Measurements from ENCODE around the gene PDGFRB.
"Not testable (repeated sequence)": the region's sequence is repeated elsewhere in the genome, so short reads cannot be mapped to it uniquely, and the experiment has no call there.

PDGFRB gene

DNA sequence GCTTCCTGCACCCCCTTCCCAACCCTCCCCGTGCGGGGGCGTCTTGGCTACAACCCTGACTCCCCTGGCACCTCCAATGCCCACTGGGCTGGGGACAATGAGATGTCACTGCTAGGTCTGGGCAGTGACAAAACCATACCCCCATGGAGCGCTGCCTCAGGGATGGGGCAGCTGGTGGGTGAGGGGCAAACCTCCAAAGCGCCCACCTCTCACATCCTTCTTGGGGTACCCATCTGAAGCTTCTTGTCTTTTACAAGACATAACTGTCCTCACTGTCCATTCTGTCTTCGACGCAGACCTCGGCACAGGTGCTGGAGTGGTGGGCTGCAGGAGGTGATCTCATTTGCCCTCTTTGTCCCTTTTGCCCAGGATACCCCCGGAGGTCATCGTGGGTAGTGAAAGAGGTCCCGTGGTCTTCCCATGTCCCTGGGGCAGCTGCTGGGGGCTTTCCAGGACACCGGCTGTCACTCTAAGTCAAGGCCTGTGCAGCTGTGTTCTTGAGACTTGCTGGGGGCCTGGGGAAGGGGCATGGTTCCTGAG lies 41.5 kb downstream of the PDGFRB start:
- no peak for DNase-seq (ENCODE audit: low read depth)

DNA sequence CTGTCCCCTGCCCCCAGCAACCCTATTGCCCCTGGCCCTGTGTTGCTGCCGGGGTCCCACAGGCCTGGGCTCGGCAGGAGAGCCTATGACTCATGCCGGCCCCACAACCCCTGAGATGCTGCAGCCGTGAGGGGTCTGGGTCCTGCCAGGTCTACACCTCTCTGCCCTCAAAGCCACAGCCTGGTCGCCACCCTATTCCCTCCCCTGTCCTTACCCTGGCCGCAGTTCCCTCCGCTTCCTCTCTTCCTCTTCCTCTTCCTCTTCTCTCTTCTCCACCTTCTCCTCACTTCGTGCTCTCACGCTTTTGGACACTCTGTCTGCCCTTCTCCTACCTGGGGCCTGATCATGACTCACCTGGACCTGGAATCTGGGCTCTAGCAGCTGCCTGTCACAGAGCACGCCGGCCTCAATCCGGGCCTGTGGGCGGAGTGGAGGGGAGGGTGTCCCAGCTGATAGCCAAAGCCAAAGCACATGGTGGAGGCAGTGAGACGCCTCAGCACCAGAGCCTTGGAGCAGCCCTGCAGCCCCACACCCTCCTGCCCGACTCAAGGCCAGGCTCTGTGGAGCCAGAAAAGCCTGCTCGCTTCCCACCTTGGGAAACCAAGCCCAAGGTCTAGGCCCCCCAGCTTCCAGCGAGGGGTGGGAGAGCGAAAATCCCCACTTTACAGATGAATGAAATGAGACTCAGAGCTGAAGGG lies 42.4 kb downstream of the PDGFRB start:
- no peak for DNase-seq (ENCODE audit: low read depth)

DNA sequence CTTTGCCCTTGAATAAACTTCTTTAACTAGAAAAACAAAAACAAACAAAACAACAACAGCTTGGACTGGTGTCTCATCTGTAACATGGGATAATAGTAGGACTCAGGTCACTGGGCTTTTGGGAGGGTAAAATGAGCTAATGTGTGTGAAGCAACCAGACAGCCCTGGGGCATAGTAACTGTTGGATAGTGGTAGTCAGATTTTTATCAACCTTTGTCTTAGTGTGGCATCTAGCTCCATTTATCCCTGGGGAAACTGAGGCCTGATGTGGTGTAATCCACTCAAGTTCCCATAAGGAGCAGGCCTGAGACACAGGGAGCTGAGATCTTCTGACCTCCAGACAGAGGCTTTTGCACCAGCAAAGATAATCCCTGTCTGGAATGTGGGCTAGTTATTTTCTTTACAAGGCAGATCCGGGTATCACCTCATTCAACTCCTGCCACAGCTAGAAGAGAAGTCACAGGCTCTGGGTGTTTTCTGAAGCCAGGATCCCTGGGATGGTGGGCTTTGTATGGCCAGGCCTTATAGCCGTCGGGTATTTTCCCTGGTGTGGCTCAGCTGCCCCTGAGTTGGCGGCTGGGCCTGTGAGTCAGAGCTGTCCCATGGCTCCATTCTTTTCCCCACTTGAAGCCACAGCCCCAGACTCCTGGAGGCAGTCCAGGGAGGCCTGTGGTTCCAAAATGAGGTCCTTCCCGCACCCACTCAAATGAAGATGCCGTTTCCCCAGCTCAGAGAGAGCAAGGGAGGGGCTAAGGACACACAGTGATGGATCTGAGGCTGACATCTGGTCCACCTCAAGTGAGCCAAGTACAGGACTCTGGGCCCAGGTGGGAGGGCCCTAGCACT lies 43.2 kb downstream of the PDGFRB start:
- DNase-seq (ENCODE audit: low read depth) = no peak

DNA sequence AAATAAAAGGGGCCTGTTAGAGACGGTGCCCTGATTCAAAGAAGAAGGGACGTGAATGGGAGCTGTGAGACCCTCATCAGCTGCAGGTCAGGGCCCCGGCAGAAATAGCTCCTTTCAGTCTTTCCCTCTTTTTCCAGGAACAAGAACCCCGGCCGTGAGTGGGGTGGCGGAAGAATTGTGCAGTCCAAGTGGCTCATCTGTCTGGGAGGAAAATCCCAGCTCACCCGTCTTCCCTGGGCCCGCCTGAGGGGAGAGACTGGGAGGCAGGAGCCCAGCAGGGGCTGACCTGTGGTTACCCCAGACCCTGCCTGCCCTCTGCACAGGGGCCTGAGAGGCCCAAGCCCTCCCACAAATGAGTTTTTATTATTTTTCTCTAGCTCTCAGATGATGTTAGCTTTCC lies 44.5 kb downstream of the PDGFRB start:
- no peak for DNase-seq (ENCODE audit: low read depth)

DNA sequence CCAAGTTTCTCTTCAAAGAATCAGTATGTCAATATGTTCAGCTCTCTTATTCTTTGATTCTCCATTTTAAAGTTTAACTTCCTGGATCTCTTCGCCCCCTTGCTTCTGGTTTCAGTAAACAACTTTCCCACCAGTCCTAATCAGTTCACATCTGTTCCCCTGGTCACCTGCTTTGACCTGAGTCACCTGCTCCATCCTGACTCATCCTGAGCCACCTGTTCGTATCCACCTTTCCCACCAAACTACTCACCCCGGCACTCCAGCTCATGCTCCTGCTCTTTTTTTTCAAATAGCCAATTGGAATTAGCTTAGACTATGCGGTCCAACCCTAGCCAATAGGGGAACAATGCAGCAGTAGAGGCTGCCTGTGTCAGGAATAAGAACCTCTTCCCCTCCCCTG lies 45.7 kb downstream of the PDGFRB start:
- DNase-seq (ENCODE audit: low read depth) = no peak

DNA sequence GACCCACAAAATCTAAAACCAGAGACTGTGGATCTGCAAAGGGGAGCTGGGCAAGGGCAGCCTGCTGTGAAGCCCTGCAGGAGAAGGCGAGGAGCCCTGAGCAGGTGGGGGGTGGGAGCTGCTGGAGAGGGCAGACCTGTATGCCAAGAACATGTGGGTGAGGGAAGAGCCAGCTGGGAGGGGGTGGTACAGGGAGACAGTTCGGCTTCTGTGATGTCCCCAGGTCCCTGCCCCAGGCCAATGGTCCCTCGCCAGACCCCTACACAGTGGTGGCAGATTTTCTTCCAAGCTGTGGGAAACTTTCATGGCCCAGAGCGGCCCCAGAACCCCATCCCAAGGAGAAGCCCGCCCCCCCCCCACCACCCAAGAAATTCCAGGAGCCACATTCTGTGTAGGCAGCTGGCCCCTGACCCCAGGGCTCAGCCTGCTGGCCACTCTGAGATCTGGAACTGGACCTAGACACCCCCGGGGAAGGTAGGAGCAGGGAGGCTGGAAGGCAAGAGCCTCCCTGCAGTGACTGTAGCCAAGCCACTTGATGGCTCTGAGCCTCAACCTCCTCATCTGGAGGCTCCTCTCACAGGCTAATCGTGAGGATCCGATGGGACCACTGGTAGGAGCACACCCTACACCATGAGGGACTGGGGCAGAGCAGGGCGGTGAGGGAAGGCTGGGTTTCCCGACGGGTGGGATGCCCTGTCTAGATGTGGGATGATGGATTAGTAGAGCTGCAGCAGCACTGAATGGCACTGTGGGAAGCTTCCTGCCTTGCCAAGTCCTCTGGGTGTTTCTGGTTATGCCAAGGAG lies 46.7 kb downstream of the PDGFRB start:
- no peak for DNase-seq (ENCODE audit: low read depth)

DNA sequence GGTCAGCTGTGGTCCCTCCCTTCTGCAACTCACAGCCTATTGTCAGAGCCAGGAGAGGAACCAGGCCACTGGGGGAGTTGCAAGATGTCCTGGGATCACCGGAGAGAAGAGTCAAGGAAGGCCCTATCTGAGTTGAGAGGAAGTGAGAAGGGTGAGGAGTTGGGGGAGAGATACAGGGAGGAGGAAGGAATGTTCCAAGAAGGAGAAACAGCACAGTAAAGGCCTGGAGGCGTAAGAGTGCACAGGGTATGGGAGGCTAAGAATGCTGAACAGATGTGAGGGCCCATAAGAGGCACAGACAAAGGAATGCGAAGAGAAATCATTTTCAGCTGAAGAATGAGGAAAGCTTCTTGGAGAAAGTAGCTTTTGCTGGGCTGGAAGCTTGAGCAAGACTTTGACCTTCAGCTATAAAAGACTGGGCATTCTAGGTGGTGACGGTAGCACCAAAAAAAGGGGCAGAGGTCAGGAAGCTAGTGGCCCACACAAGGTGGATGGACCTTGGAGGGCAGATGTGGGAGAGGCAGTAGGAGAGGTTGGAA lies 47.7 kb downstream of the PDGFRB start:
- no peak for DNase-seq (ENCODE audit: low read depth)

DNA sequence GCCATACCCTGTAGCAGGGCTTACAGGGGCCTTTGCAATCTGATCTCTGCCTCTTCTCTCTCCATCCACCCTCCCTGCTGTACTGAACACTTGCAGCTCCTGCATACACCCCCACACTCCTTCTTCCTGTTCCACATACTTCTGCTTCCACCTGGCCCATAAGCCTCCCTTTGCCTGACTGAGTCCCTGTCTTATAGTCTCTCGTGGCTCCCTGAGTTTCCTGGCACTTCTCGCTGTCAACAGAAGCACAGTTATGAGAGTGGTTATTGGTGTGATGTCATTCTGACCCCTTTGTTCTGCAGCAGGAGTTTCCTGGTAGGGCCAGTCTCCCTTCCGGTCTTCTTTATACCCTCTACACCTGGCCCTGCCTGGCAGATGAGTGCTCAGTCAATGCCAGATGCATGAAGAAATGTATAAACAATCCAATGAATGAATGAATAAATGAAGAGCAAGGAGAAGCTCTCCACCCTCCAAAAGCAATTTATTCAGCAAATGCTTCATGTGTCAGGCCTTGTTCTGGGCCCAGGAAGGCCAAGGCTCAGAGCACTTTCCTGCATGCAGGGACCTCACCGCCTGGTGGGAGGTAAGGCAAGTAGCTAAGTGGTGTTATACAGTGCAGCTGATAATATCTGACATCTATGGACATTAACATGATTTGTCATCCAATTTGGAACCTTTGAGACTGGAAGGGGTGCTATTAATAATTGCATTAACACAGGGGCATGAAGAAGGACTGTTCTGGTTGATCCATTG lies 48.8 kb downstream of the PDGFRB start:
- no peak for DNase-seq (ENCODE audit: low read depth)

DNA sequence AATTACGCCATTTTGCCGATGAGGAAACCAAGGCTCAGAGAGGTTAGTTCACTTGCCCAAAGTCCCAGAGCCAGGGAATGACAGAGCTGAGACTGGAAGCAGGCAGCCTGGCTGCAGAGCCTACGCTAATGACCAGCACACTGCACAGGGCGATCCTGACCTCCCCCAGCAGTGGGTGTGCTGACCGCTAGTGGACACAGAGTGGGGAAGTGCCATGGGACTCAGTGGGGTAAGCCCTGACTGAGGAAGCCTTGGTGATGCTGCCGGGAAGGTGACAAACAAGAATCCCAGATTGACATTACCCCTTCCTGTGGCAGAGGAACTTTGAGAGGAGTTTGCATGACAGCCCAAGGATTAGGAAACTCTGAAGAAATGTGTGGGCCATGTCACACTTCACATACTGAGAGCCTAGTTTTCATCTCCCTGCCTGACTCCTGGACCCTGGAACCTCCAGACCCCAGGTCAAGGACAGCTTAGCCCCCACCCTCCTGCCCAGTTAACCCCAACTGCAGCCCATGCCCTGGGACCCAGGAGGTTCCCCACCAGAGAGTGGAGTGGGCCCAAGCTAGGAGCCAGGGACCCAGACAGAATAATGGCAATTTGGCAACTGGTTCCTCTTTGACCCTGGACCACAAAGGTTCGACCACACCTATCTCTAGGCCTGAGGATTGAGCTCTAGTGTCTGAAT lies 49.6 kb downstream of the PDGFRB start:
- DNase-seq (ENCODE audit: low read depth) = no peak

DNA sequence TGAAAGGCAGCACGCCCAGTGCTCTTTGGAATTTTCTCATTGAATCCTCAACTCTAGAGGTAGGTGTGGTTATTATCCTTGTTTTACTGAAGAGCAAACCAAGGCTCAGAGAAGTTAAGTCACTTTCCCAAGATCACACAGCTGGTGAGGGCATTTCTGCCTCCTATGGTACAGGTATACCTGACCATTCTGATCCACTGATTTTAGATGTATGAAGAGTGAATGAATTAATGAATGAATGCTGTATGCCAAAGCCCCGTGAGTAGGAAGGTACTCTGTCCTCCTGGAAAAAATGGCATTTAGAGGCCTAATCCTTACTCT lies 51.1 kb downstream of the PDGFRB start:
- DNase-seq (ENCODE audit: low read depth) = no peak

DNA sequence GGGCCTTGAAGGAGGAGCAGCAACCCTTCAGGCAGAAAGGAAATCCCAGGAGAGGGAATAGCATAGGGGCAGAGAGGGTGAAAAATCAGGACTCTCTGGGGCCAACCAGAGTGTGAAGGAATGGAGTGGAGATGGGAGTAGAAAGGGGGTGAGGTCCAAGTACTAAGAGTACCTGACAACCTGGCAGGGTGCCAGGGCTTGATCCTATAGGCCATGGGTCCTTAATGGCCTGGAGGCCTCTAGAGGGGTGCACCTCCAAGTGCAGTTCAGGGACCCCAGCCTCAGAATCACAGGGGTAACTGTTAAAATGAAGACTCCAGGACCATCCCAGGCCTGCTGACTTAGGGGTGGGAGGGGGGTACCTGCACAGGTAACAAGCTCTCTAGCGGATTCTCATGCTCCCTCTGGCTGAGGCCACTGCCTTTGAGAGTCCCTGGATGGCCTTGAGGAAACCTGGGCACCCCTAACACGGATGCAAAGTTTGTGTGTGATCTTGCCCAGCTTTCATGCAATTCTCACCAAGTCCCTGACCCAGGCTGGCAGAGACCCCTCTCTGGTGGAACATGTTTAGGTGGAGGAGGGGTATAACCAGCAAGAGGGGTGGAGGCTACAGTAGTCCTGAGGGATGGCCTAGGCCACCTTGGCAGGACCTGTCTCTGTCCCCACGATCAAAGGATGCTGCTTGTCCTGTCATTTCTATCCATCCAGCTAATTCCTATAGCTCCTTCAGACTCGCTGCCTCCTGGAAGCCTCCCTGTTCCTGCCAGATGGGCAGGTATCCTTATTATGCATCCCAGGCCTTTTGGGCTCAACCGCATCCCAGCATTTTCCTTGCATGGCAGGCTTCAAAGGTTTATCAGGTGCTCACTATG lies 51.7 kb downstream of the PDGFRB start:
- no peak for DNase-seq (ENCODE audit: low read depth)

DNA sequence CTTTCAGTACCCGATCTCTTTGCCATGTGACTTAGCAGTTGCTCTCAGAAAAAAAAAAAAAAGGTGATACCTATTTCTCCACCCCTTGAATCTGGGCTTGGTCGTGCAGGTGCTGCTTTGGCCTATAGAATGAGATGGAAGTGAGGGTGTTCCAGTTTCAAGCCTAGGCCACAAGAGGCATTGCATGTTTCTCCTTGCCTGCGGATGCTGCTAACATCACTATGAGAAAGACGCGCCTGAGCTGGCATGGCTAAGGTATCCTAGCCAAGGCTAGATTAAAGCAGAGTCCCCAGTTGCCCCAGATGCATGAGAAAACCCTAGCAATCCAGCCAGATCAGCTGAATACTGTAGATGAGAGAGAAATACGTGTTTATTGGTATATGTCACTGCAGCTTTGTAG lies 54.6 kb downstream of the PDGFRB start:
- no peak for DNase-seq (ENCODE audit: low read depth)

DNA sequence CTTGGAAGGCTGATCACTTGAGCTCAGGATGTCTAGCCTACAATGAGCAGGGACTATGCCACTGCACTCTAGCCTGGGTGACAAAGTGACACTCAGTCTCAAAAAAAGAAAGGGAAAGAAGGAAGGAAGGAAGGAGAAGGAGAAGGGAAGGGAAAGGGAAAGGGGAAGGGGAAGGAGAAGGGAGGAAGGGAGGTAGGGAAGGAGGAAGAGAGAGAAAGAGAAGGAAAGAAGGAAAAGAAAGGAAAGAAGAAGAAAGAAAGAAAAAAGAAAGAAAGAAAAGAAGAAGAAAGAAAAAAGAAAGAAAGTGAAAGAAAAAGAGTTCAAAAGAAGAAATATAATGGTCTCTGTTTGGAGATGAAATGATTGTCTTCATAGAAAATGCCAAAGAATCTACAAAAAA lies 58.5 kb downstream of the PDGFRB start:
- DNase-seq (ENCODE audit: low read depth) = no peak

DNA sequence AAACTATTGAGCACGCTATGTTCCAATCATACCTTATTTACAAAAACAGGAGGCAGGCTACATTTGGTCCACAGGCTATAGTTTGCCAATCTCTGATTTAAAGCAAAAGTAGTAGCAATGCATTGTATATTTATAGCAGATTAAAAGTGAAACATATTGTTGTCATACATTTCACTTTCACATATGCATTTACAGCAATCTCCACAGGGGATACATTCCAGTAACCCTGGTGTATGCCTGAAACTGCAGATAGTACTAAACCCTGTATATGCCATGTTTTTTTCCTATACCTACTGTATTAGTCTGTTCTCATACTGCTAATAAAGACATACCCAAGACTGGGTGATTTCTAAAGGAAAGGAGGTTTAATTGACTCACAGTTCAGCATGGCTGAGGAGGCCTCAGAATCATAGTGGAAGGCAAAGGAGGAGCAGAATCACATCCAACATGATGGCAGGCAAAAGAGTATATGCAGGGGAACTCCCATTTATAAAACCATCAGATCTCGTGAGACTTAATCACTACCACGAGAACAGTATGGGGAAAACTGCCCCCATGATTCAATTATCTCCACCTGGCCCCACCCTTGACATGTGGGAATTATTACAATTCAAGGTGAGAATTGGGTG lies 63.4 kb downstream of the PDGFRB start:
- DNase-seq (ENCODE audit: low read depth) = no peak

DNA sequence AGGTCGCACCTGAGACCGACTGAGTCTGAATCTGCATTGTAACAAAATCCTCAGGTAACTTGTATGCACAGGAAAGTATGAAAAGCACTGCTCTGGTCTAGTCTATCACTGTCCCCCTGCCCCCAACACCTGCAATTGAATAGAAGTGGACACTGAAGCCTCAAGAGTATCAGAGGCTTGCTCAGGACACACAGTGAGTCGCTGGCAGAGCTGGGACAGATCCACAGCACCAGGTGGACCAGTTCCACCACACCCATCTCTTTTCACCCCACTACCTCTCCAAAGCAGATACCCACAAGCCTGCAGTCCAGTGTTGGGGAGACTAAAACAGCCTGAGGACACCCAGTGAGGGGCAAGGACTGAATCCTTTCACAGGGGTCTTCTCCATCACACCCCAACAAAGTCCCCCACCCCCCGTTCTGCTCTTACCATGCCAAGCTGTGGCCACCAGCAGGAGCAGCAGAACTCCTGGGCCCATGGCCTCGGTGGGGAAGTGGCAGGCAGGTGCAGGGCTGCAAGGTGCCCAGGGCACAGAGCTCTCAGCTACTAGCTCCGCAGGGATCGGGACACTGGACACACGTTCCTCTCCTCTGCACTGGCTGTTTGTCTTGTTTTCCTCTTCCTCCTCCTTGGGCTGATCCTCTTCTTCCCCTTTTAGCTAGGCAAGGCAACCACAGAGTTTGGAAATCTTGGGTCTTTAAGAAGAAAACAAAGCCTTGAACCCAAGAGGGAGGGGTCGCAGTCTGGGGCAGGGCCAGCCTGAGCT lies 69.5 kb downstream of the PDGFRB start, which contains the start of gene CSF1R:
CSF1R (minus strand) TSS at position 605 of the 766 bp plus-strand sequence; CDS start at position 478, 127 bp downstream.
- no peak for DNase-seq (ENCODE audit: low read depth)

DNA sequence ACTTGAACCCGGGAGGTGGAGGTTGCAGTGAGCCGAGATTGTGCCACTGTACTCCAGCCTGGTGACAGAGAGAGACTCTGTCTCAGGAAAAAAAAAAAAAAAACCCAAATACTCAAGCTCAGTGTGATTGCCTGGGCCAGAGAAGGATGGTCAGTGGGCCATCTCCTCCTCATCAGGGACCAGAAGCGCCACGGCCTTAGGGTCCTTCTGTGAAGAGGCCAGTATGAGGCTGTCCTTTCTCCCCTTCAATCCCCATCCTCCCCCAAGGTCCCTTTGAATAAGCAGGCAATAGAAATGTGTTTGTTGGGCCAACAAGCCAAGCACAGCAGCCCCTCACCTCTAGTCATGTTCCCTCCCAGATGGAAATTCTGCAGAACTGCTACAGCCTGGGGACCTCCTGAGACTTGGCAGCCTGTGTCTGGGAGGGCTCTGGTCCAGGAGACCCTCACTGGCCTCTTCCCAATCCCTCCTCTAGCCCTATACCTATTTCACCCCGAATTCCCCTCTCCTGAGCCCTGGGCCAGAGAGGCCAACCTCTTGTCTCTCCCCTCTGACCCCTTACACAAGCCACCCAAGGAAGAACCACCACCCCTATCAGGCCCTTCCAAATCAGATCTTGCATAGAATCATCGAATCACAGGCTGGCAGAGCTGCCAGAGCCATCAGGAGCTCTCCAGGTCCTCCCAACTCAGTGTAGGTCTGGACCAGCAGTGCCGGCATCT lies 70.3 kb downstream of the PDGFRB start:
- DNase-seq (ENCODE audit: low read depth) = no peak

DNA sequence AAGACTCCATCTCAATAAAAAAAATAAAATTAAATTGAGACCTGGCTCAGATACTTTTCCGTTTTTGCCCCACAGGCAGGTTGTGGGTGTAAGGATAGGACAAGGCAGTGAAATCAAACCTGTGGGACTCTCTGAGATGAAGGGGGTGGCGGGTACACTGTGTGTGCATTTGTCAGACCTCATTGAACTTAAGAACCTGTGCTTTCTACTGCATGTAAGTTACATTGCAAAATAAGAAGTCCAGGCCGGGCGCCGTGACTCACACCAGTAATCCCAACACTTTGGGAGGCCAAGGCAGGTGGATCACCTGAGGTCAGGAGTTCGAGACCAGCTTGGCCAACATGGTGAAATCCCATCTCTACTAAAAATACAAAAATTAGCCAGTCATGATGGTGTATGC lies 70.9 kb downstream of the PDGFRB start:
- DNase-seq (ENCODE audit: low read depth) = not testable (repeated sequence)

DNA sequence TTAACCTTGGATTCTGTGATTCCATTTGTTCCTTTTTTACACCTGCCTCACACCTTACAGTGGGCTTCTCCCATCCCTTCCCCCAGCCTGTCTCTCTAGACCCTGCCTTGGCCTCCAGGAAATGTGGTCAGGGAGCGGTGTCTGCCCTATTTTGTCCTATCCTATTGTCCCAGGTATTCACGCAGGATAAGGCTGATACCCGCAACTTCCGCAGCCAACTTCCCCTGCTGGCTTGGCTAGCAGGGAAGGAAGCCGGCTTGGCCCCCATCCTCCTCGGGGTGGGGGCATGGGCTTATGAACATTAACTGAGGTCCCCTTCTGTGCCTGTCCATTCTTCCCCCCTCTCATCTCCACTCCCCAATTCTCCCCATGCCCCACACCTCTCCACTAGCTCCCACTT lies 72.8 kb downstream of the PDGFRB start:
- no peak for DNase-seq (ENCODE audit: low read depth)

All from stimulated activated CD8-positive, alpha-beta memory T cell treated with anti-CD3 and anti-CD28 coated beads, Interleukin-4, amount 100 ng/mL, for 24 hours (primary cell).